Lower leg skin (tissue), 4 donors: Measurements from ENCODE around the gene DTD1. TPM values are rescaled to one million over a fixed set of nuclear protein-coding genes. Genes with fewer than 3 reads are reported as not detected.
"Not testable (repeated sequence)": the region's sequence is repeated elsewhere in the genome, so short reads cannot be mapped to it uniquely, and the experiment has no call there.

Experiments
- DNase-seq, 2 donors: peaks; one replicate each; pipeline ENCODE4 v3.0.0-alpha.2; 2019; ENCODE audit warnings: low spot score in 2 of 2
- H3K4me3 ChIP-seq: fragments of 200-600 bp; sonication (generic); 2 replicates; pipeline ENCODE4 v1.5.1; 2017; ENCODE audit warnings: mild to moderate bottlenecking, low read depth; ENCODE audit not compliant: poor library complexity, severe bottlenecking
- POLR2A ChIP-seq, 2 donors: fragments of 450-650 bp; IDR thresholded peaks; one replicate each; pipeline ENCODE4 v1.6.1; 2016 to 2017; ENCODE audit warnings: antibody characterized with exemption in 2 of 2, mild to moderate bottlenecking in 1 of 2, moderate library complexity in 1 of 2
- WGBS, 2 donors: methylation state at CpG; one replicate each; pipeline ENCODE4 v1.1.5; 2018; 5-methylcytosine and 5-hydroxymethylcytosine counted together
- intact Hi-C: fragments of 100-400 bp; cut with DNase I; formaldehyde crosslinking; loops from one replicate; pipeline ENCODE4 v1.15.0; 2023; ENCODE audit warnings: low total_unique reads
- total RNA-seq, 4 donors: library from RNA; depleted of rRNA; stranded (reverse); fragments of >200 nt; gene quantifications; one replicate each; pipeline ENCODE4 v1.1.0, GENCODE V29; 2016
- TF ChIP-seq, protein P1 (sequence below), 3 donors: fragments of 450-650 bp; IDR thresholded peaks; one replicate each; pipeline ENCODE4 v1.5.1; 2016; ENCODE audit warnings: antibody characterized with exemption in 3 of 3, mild to moderate bottlenecking in 3 of 3, moderate library complexity in 2 of 3

DTD1 gene
- total RNA-seq, 4 donors from 2014 or later, result 21.7 to 41.8 (median 39.8) TPM

- DNase-seq, result no peak
- WGBS, 2 donors, result 69 to 71% methylated on average over 5 of the region's 5 CpGs
- TF ChIP-seq, protein P1, sequence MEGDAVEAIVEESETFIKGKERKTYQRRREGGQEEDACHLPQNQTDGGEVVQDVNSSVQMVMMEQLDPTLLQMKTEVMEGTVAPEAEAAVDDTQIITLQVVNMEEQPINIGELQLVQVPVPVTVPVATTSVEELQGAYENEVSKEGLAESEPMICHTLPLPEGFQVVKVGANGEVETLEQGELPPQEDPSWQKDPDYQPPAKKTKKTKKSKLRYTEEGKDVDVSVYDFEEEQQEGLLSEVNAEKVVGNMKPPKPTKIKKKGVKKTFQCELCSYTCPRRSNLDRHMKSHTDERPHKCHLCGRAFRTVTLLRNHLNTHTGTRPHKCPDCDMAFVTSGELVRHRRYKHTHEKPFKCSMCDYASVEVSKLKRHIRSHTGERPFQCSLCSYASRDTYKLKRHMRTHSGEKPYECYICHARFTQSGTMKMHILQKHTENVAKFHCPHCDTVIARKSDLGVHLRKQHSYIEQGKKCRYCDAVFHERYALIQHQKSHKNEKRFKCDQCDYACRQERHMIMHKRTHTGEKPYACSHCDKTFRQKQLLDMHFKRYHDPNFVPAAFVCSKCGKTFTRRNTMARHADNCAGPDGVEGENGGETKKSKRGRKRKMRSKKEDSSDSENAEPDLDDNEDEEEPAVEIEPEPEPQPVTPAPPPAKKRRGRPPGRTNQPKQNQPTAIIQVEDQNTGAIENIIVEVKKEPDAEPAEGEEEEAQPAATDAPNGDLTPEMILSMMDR (IDR thresholded peaks at IDR 0.05), result no peak
- TF ChIP-seq POLR2A (IDR thresholded peaks at IDR 0.05), result no peak
- intact Hi-C loops, result no loop called here
- no peak overlapping the region for H3K4me3 ChIP-seq
Measured at GRCh38 chr20:18754030-18754652, 166.3 kb downstream of the DTD1 start.

DNA sequence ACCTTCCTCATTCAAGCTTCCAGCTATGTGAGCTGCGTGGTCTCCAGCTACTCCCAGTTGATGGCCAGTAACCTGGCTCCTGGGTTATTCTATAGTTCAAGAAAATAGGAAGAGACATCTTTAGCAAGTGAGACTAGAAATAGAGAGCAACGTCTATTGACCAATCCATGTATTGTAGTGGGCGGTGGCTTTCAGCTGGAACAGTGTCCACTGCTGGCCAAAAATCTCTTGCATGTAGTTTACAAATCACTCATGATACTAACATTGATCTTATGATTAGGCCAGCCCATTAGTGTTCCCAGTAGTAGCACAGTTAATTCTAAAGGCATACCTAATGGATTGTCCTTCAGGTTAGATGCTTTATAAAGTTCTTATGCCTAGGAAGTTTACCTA, 166.8 kb downstream of the DTD1 start:
- no peak for DNase-seq
- intact Hi-C loops, result no loop called here
- TF ChIP-seq POLR2A (IDR thresholded peaks at IDR 0.05), result no peak
- TF ChIP-seq, protein P1 (IDR thresholded peaks at IDR 0.05), result no peak
- no peak overlapping the region for H3K4me3 ChIP-seq
- WGBS, 2 donors, result 95% methylated on average over 3 of the region's 3 CpGs

- 94 to 97% methylated on average over 18 to 19 of the region's 19 CpGs for WGBS, 2 donors
- intact Hi-C loops, result not testable (repeated sequence)
Measured at GRCh38 chr20:18760852-18761251, 173.0 kb downstream of the DTD1 start.

GRCh38 chr20:18767676-18768075, 179.8 kb downstream of the DTD1 start:
- WGBS, 2 donors, result 62 to 78% methylated on average over 5 of the region's 5 CpGs
- no peak for DNase-seq
- TF ChIP-seq, protein P1 (IDR thresholded peaks at IDR 0.05), result no peak
- no peak for TF ChIP-seq POLR2A (IDR thresholded peaks at IDR 0.05)
- intact Hi-C loops, result no loop called here
- no peak overlapping the region for H3K4me3 ChIP-seq

More at GRCh38 chr20:18760852-18761251, 173.0 kb downstream of the DTD1 start:
- not testable (repeated sequence) for DNase-seq, H3K4me3 ChIP-seq

DNA sequence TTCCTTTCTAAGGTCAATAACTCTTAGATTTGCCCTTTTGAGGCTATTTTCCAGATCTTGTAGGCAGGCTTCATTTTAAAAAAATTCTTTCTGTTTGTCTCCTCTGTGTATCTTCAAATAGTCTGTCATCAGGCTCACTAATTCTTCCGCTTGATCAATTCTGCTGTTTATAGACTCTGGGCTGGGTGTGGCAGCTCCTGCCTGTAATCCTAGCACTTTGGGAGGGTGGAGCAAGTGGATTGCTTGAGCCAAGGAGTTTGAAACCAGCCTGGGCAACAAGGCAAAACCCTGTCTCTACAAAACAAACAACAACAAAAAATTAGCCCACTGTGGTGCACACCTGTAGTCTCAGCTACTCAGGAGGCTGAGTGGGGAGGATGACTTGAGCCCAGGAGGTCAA, 185.7 kb downstream of the DTD1 start:
- DNase-seq, result no peak
- intact Hi-C loops, result no loop called here
- WGBS, 2 donors, result 54 to 65% methylated on average over 1 of the region's 1 CpG
- no peak overlapping the region for H3K4me3 ChIP-seq
- TF ChIP-seq, protein P1 (IDR thresholded peaks at IDR 0.05), result no peak
- TF ChIP-seq POLR2A (IDR thresholded peaks at IDR 0.05), result no peak

DNA sequence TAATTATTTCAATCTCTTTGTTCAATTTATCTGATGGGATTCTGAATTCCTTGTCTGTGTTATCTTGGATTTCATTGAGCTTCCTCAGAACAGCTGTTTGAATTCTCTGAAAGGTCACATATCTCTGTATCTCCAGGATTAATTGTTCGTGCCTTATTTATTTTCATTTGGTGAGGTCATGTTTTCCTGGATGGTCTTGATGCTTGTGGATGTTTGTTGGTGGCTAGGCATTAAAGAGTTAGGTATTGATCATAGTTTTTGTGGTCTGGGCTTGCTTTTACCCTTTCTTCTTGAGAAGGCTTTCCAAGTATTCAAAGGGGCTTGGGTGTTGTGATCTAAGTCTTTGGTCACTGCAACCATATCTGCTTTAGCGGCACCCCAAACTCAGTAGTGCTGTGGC, 186.4 kb downstream of the DTD1 start:
- TF ChIP-seq, protein P1 (IDR thresholded peaks at IDR 0.05), result no peak
- no peak for TF ChIP-seq POLR2A (IDR thresholded peaks at IDR 0.05)
- WGBS, 2 donors, result 77 to 80% methylated on average over 2 of the region's 2 CpGs
- intact Hi-C loops, result no loop called here
- DNase-seq, result no peak
- H3K4me3 ChIP-seq, result no peak overlapping the region
